OCI-LY1 (cell line): ENCODE results near the gene POLE3.

Source experiments
- CTCF ChIP-seq: fragments of 200-600 bp; sonication (generic), shearing (Covaris generic); IDR thresholded peaks from 2 replicates; pipeline ENCODE4 v1.5.1; 2017; ENCODE audit warnings: mild to moderate bottlenecking, antibody characterized with exemption, low read length, moderate library complexity, mixed read lengths
- EZH2 ChIP-seq: fragments of 200-600 bp; sonication (generic), shearing (Covaris generic); IDR thresholded peaks from 2 replicates; pipeline ENCODE4 v1.8.0; 2017; ENCODE audit warnings: borderline replicate concordance, mixed run types, mild to moderate bottlenecking, antibody characterized with exemption, low read length, moderate library complexity, mixed read lengths

- no peak for TF ChIP-seq CTCF
- no peak for TF ChIP-seq EZH2
Observed at GRCh38 chr9:113369855-113370140, 40.7 kb downstream of the POLE3 start.
